ENCODE measurements around the gene CAMLG. TPM values are rescaled to one million over a fixed set of nuclear protein-coding genes. Genes with fewer than 3 reads are reported as not detected.
"Not testable (repeated sequence)": the region's sequence is repeated elsewhere in the genome, so short reads cannot be mapped to it uniquely, and the experiment has no call there.

The CAMLG gene
- total and polyA plus RNA-seq, 2 of the 13 experiments (the other 11 are each of a cell fraction or from before 2014, with no cell fraction given) = 14.2 to 19.8 TPM

- no peak for TF ChIP-seq CEBPZ (IDR thresholded peaks at IDR 0.05; ENCODE audit: low read length)
- TF ChIP-seq HOXA3 (CRISPR knock-in tag; IDR thresholded peaks at IDR 0.05) = peak; percentile 98
Observed at GRCh38 chr5:134758504-134759341, 20.4 kb downstream of the CAMLG start, which contains the start of gene DDX46 (continued).

- BruUV-seq (replicated peaks); ATAC-seq: not testable (repeated sequence)
- POLR2A ChIA-PET = interaction anchor here (1.4 kb wide), 1 partner anchor 9 kb away, joined by 3 read pairs; the partner anchor contains the start of gene DDX46
Observed at GRCh38 chr5:134767528-134768291, 29.4 kb downstream of the CAMLG start.

More at GRCh38 chr5:134767528-134768291, 29.4 kb downstream of the CAMLG start:
- H3K27ac ChIP-seq (ENCODE audit: extremely low read length, insufficient read depth, low read length); H4K20me1 ChIP-seq (ENCODE audit: insufficient read depth, low read length); H3K4me2 ChIP-seq (ENCODE audit: low read depth, low read length); FAIRE-seq; H3K9me3 ChIP-seq (ENCODE audit: low read length); intact Hi-C loops (cut with micrococcal nuclease; ENCODE audit: unreplicated experiment); DNase-seq (ENCODE audit: low spot score); in situ Hi-C loops (cut with HindIII; ENCODE audit: extremely low pct_ligation_motif_present, low pct_unique_long_range_greater_than_20kb); CTCF ChIA-PET (ENCODE audit: low intra/inter-chr PET ratio, low total read pairs); H3K9ac ChIP-seq (ENCODE audit: insufficient read depth, low read depth, low read length); H3K4me3 ChIP-seq (replicated peaks in 1 of 3; ENCODE audit: insufficient read depth in 1 of 3, low read depth in 2 of 3, low read length in 3 of 3); H2AFZ ChIP-seq (ENCODE audit: low read length); H3K27me3 ChIP-seq (ENCODE audit: control insufficient read depth in 1 of 2, insufficient read depth in 2 of 2, low read length in 2 of 2); H3K4me1 ChIP-seq (ENCODE audit: insufficient read depth, low read length); TF ChIP-seq ATF7 (CRISPR knock-in tag; IDR thresholded peaks at IDR 0.05): not testable (repeated sequence)
- Histone ChIP-seq H3K79me2 (ENCODE audit: insufficient read depth, low read length) (peaks cover 14% of the 10 kb centered on the region), H3K36me3 (replicated peaks in 1 of 2; ENCODE audit: control insufficient read depth in 1 of 2, insufficient read depth in 2 of 2, low read length in 2 of 2) (peaks cover 10 to 62% of the 10 kb centered on the region in 2 experiments; a peak in 4 of 5 replicates)
- peak; percentile 51 for TF ChIP-seq ATF7 (IDR thresholded peaks at IDR 0.05)
- WGBS (ENCODE audit: low lambda C conversion rate) = 96% methylated on average over 21 of the region's 21 CpGs
